GM06990 (cell line): ENCODE results near the gene ELL.

Experiments
- DNase-seq: peaks from one replicate; pipeline ENCODE4 v3.0.0-alpha.2; 2011; ENCODE audit not compliant: insufficient read length; ENCODE audit errors: extremely low read depth
- H3K27me3 ChIP-seq: replicated peaks from 2 replicates; pipeline ENCODE4 v1.6.0; 2011; ENCODE audit warnings: low read length; ENCODE audit not compliant: control insufficient read depth, insufficient read depth
- H3K36me3 ChIP-seq: 2 replicates; pipeline ENCODE4 v1.5.1; 2011; ENCODE audit warnings: low read length; ENCODE audit not compliant: control insufficient read depth, insufficient read depth
- H3K4me3 ChIP-seq: replicated peaks from 2 replicates; pipeline ENCODE4 v1.5.1; 2011; ENCODE audit warnings: low read depth, mild to moderate bottlenecking, control low read depth, low read length
- CTCF ChIP-seq: IDR thresholded peaks from 2 replicates; pipeline ENCODE4 v1.5.1; 2011; ENCODE audit warnings: low read length, control low read depth, mild to moderate bottlenecking, inconsistent platforms; ENCODE audit not compliant: insufficient read depth, poor library complexity, severe bottlenecking

ELL gene

GRCh38 chr19:18518639-18519038, 3.2 kb downstream of the ELL start:
- Histone ChIP-seq H3K27me3 (no peaks in the 10 kb centered on the region), H3K4me3 (no peak overlapping the region), H3K36me3 (peaks cover 9% of the 10 kb centered on the region)
- TF ChIP-seq CTCF: no peak
- DNase-seq: no peak

GRCh38 chr19:18517606-18518005, 4.3 kb downstream of the ELL start:
- Histone ChIP-seq H3K36me3 (peaks cover 9% of the 10 kb centered on the region), H3K4me3 (no peak overlapping the region), H3K27me3 (no peaks in the 10 kb centered on the region)
- no peak for TF ChIP-seq CTCF
- DNase-seq: no peak

GRCh38 chr19:18515959-18516358, 5.9 kb downstream of the ELL start:
- Histone ChIP-seq H3K27me3 (no peaks in the 10 kb centered on the region), H3K36me3 (peaks cover 9% of the 10 kb centered on the region), H3K4me3 (no peak overlapping the region)
- TF ChIP-seq CTCF: no peak
- no peak for DNase-seq

GRCh38 chr19:18514800-18515682, 6.8 kb downstream of the ELL start:
- H3K36me3 ChIP-seq: peaks cover 9% of the 10 kb centered on the region
- no peak for DNase-seq
- no peaks in the 10 kb centered on the region for H3K27me3 ChIP-seq
- no peak overlapping the region for H3K4me3 ChIP-seq
- no peak for TF ChIP-seq CTCF

- Histone ChIP-seq H3K36me3 (peaks cover 9% of the 10 kb centered on the region), H3K4me3 (no peak overlapping the region), H3K27me3 (no peaks in the 10 kb centered on the region)
- TF ChIP-seq CTCF: no peak
- DNase-seq: no peak
Measured at GRCh38 chr19:18513868-18514267, 8.0 kb downstream of the ELL start.
